Keratinocyte (primary cell): ENCODE results near the gene CTNNA2.

ENCODE experiments used
- CTCF ChIP-seq, 3 experiments: IDR thresholded peaks in 1 of 3; conservative IDR thresholded peaks in 1 of 3; optimal IDR thresholded peaks in 1 of 3; 2 replicates in 2 of 3; 3 replicates in 1 of 3; pipeline versions ENCODE3 to v1.5.1; 2011; ENCODE audit warnings: low read length in 3 of 3, mild to moderate bottlenecking in 3 of 3, moderate library complexity in 2 of 3, control low read depth in 1 of 3, inconsistent platforms in 1 of 3; ENCODE audit not compliant: insufficient read depth in 2 of 3; ENCODE audit errors: extremely low read depth in 1 of 3
- EZH2 ChIP-seq: IDR thresholded peaks from one replicate; pipeline ENCODE4 v1.6.1; 2012; ENCODE audit warnings: inconsistent platforms, mild to moderate bottlenecking, low read length, moderate library complexity

GRCh38 chr2:80395251-80395650 is 882.4 kb downstream of the CTNNA2 start:
- TF ChIP-seq EZH2: no peak
- TF ChIP-seq CTCF (optimal IDR thresholded peaks at IDR 0.05 in 1 of 3, IDR thresholded peaks at IDR 0.05 in 1 of 3, conservative IDR thresholded peaks at IDR 0.05 in 1 of 3; ENCODE audit: extremely low read depth in 1 of 3, insufficient read depth in 2 of 3, low read length in 3 of 3): no peak
